Astrocyte of the spinal cord (primary cell): Measurements from ENCODE around the gene GPR78.

Source experiments
- DNase-seq: peaks from one replicate; pipeline ENCODE4 v3.0.0; 2011; ENCODE audit warnings: low read depth, low spot score
- H3K4me3 ChIP-seq: 2 replicates; pipeline ENCODE4 v1.5.1; 2011; ENCODE audit warnings: low read depth, mild to moderate bottlenecking, low read length, moderate library complexity
- CTCF ChIP-seq: IDR thresholded peaks from 2 replicates; pipeline ENCODE4 v1.5.1; 2012; ENCODE audit warnings: low read depth, mild to moderate bottlenecking, low read length, inconsistent platforms
- in situ Hi-C: cut with HindIII; loops from 2 replicates; pipeline ENCODE4 v1.10.0; 2017; ENCODE audit warnings: low sequenced_read_pairs

GPR78 gene

DNA sequence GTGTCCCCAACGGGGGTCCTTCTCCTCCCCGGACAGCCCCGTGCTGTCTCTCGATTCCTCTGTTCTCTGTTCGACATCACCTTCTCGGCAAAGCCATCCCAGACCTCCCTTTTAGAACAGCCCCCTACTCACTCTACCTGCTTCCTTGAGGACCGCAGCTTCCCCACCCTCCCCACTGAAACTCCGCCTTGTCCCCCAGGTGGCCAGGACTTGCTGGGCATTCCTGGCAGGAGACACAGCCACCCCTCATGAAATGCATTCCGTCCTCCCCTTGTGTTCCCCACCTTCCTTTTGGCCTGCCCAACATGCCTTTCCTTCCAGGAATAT, 34.8 kb upstream of the GPR78 start:
- DNase-seq, result no peak
- in situ Hi-C loops, result no loop called here
- TF ChIP-seq CTCF, result no peak
- no peak overlapping the region for H3K4me3 ChIP-seq

- in situ Hi-C loops, result no loop called here
- no peak overlapping the region for H3K4me3 ChIP-seq
- no peak for DNase-seq
- TF ChIP-seq CTCF, result no peak
These were observed 33.5 kb upstream of the GPR78 start for GRCh38 chr4:8546766-8547107.

GRCh38 chr4:8547108-8547911, 32.9 kb upstream of the GPR78 start:
- no peak overlapping the region for H3K4me3 ChIP-seq
- in situ Hi-C loops, result no loop called here
- DNase-seq, result no peak
- peak; percentile 15 for TF ChIP-seq CTCF

DNA sequence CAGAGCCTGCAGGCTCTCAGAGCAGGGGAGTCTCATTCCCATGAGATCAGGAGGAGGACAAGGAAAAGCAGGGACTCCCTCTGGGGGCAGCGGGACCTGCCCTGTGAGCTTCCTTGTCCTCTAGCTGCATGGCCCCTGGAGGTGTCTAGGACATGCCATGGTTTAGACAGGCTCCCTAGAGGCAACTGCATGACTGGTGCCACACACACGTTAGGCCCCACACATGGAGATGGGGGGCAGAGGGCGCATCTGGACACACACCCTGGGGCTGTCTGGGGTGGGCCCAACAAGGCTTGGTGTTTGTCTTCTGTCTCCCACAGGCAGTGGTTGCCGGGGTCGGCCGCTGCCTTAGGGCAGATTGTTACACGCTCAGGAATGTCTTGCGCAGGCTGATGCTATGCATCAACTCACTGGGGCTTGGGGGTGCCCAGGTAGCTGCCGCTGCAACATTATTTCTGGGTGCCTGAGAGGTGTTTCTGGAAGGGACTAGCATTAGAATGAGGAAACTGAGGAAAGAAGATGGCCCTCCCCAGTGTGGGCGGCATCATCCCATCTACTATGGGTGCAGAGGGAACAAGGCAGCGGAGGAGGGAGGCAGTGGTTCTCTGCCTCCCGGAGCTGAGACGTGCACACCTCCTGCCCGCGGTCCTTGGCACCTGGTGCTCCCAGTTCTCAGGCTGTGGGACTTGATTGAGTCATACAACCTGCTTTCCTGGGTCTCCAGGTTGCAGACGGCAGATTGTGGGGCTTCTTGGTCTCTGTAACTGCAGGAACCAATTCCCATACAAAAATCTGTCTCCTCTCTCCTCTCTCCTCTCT, 32.1 kb upstream of the GPR78 start:
- H3K4me3 ChIP-seq, result no peak overlapping the region
- no peak for DNase-seq
- no peak for TF ChIP-seq CTCF
- in situ Hi-C loops, result no loop called here

- H3K4me3 ChIP-seq, result no peak overlapping the region
- TF ChIP-seq CTCF, result no peak
- in situ Hi-C loops, result no loop called here
- no peak for DNase-seq
These were observed 31.4 kb upstream of the GPR78 start for GRCh38 chr4:8548731-8549351.

DNA sequence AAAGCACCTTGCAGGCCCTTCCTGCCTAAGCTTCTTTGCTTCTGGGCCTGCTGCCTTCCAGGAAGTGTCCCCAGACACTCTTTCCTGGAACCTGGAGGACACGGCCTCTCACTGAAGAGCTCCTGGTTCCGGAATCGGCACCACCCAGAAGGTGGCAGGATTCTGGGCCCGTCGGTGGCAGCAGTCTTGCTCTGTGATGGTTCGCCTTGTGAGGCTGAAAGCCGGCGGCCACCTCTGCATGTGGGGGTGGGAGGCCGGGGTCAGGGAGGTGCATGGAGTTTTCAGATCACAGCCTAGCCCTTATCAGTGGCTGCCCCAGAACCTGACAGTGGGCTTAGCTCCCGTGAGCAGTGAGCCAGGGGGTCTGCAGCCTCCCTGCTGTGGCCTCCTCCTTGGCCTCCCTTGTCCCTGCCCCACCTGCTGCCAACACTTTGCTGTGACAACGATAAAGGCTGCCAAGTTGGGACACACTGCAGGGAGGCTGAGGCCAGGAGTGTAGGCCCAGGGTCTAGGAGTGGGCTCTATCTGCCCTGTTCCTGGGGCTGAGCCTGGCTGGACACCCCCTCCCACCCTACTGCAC, 30.8 kb upstream of the GPR78 start:
- no peak overlapping the region for H3K4me3 ChIP-seq
- in situ Hi-C loops, result no loop called here
- DNase-seq, result no peak
- no peak for TF ChIP-seq CTCF
